GM21786 (cell line): ENCODE results near the gene NUDT1.
A peak's percentile ranks its signal among the peaks of the same experiment; 100 is the strongest.

Source experiments
- ATAC-seq: cut with Tn5 transposase; IDR thresholded peaks from one replicate; pipeline ENCODE4 v1.9.1; 2021; ENCODE audit not compliant: unreplicated experiment

The NUDT1 gene

DNA sequence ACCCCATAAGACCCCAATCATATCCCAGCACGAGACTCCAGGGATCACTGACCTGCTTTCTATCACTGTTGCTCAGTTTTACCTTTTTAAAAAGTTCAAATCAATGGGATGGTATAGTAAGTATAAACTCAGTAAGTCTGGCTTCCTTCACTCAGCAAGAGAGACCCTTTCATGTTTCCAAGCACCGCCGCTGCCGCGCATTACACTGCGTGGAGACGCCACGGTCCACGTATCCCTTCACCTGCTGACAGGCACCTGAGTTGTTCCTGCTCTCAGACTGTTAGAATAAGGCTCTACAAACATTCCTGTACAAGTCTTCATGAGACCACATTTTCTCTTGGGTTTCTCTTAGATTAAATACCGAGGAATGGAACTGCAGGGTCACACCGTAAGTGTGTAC lies 37.6 kb upstream of the NUDT1 start:
- ATAC-seq, result no peak

DNA sequence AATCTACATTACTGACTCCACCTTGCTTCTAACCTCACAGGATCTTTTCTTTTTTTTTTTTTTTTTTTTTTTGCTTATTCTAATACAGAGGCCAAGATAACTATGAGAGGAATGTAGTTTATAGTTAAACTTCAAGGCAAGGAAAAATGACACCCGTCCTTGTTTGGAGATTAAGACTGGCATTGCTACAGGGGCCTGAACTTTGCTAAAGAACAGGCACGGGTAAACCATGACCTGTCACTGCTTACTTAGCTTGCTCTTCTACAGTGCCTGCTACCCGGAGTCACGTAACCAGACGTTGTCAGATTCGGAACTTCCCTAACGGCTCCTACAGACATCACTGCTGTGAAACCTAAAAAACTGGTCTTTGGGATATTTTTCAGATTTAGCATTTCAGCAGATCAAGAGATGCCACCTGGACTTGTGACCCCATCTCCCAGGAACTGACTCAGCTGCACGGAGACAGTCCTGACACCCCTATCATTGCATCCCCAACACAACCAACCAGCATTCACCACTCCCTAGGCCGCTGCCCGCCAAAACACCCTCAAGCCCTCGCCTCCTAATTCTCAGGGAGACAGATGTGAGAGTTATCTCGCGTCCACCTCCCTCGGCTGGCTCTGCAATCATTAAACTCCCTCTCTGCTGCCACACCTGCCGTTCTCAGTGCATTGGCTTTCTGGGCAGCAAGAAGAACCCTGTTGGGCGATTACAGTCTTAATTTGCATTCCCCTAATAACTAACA lies 36.8 kb upstream of the NUDT1 start:
- ATAC-seq, result no peak

DNA sequence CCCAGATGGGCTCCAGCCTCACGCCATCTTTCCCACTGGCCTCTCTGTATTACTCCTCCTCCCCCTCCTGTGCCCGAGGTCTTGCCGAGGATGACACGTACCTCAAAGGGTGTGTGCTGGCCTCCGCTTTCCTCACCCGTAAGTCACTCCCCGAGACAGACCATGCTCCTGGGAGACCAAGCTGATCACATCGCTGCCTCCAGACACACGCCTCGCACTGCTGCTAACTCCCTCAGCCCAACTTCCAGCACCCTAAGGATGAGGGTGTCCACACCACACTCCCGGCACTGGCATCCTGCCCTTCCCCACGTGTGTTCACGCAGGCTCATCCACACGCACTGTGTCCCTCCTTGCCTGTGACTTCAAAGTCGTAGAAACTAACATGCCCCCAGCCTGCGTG lies 33.3 kb upstream of the NUDT1 start:
- no peak for ATAC-seq

DNA sequence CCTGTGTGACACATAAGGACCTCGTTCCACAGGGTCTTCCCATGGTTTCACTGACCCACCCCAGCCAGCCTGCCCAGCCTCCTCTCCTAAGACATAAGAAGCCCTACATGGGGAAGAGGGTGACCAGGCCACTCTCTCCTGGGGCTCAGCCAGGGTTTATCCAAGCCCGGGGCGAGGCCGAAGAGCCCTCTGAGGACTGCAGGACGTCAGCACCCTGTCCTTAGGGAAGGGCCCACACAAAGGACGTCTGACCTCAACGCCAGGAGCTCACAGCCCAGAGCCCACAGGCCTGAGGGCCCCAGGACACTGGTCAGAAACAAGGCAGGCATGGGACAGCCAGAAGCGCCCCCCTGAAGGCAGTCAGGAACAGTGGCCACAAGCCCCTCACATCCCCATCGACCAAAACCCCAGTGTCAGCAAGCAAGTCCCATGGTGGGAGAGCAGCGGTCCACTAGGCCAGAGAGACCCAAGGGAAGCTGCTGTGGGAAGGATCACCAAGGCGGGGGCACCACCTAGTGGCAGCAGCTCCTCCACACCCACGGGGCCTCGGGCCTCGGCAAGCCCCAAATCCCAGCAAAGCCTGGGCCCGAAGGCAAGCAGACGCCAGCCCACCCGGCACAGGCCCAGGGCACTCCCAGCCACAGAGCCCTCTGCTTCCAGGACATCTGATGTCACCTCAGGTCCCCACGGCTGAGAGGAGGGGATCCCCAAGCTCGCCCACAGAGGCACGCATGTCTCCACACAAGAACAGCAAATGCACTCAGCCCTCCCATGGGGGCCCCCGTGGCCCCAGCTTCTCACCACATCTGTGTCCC lies 32.7 kb upstream of the NUDT1 start:
- ATAC-seq, result peak; percentile 63

DNA sequence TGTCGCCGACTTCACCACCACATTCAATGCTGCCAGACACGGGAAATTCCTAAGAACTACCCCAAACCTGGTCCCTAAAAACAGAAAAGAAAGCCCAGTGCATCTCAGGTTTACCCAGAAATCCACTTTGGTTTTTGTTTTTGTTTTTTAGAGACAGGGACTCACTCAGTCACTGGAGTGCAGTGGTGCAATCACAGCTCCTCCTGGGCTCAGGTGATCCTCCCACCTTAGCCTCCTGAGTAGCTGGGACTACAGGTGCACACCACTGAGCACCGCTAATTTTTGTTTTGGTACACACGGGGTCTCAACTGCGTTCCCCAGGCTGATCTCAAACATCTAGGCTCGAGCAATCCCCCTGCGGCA lies 32.1 kb upstream of the NUDT1 start:
- ATAC-seq, result no peak

DNA sequence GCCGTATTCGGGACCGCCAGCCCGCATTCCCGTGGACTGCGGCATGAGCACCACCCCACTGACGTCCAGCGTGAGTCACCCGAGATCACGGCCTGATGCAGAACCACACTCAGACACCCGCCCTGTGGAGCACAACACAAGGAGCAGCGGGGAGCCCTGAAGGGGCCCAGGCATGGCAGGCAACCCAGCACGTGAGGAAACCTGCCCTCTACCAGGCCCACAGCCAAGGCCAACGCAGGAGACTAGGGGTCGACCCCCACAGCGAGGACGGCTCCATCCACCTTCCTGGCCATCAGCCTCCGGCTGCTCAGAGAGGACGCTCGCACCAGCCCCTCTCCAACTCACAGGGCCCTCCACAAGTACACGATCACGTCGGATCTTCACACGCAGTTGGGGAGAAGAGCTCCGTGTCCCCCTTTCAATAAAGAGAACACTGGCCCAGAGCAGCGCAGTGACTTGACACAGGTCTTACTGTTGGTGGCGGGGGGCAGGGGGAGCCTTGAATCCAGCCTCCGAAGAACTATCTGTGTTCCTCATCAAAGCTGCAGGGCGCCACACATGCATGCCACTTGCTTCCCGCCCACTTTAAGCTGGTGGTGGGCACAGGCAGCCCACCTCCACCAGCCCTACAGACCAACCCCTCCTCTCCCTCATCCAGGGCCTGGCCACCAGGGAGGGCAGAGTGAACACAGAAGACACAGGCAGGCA lies 31.3 kb upstream of the NUDT1 start:
- ATAC-seq, result no peak

DNA sequence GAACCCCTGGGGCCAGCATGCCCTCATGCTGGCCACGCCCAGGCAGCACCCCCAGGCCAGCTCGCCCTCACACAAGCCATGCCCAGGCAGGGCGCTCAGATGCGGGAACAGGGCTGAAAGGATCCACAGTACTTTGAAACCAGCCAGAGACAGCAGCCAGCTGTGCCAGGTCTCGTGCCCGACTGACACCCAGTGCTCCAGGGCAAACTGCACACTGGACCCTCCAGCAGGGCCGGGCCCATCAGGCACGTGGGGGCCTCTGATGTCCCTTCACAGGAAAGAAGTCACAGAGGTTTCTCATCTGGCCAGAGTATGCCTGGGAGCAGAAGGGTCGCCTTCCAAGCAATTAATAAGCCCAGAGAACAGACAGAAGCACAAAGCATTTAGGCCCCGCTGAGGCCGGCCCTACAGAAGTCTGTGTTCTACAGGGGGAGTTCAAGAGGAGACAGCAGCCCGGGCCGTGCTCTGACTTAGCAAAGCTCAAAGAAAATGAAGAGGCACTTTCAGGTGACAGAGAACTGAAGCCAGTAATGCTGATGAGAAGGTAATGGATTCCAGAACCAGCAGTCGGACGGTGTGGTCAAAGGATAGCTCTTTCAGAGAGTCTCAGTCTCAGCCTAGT lies 30.7 kb upstream of the NUDT1 start:
- no peak for ATAC-seq

DNA sequence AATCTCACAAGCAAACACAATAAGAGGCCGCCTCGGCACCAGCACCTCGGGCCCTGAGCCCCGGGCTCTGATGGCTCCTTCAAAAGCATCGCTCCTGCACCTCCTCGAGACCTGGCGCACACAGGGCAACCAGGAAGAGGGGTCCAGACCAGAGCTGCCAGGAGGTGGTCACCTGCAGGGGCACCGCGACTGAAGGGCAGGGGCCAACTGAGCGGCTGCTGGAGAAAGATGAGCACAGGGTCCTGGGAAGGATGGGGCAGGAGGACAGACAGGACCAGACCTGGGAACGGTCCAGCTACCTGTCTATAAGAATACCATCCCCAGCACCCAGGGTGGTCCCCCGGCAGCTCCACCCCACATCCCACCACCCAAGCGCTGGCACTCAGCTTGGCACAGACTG lies 30.1 kb upstream of the NUDT1 start:
- ATAC-seq, result no peak

DNA sequence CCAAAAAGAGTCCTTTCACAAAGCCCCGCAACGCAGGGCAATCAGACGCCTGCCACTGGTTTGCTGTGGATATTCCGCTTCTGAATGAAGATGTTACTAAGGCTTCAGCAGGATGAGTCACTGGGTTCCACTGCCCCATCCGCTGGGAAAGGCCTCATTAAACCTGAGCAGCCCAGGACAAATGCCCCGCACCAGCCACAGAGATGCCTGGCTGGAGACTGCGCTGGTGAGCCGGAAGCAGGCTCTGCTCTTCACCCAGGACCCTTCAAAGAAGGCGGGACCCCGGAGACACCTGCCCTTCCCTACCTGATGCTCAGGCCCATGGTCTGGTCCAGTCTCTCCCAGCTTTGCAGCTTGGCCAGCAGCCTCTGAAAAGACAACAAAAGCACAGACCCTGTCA lies 29.1 kb upstream of the NUDT1 start:
- no peak for ATAC-seq

DNA sequence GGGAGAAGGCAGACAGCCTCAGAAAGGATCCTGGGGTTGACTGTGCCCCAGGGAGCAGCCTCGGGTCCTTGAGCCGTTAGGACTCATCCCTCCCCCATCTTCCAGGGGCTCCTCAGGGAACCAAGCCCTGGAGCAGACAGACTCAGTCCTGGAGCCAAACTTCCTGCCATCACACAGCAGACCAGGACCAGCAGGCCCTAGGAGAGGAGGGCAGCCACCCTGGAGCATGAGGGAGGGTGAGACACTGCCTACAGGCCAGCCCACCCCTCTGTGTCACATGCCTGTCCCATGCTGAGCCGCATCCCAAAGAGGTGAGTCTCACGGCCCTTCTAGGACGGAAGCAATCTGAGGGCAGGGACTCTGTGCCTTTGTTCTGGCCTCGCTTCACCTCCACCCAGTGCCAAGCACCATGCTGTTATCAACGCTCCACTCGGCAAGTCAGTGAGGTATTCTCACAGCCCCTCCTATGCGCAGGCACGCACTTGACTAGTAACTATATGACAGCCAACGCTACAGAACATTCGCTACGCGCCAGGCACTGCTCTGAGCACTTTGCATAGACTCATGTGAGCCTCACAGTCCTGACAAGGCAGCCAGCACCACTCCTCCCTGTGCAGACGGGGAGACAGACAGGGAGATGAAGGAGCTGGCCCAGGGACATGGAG lies 28.3 kb upstream of the NUDT1 start:
- no peak for ATAC-seq

DNA sequence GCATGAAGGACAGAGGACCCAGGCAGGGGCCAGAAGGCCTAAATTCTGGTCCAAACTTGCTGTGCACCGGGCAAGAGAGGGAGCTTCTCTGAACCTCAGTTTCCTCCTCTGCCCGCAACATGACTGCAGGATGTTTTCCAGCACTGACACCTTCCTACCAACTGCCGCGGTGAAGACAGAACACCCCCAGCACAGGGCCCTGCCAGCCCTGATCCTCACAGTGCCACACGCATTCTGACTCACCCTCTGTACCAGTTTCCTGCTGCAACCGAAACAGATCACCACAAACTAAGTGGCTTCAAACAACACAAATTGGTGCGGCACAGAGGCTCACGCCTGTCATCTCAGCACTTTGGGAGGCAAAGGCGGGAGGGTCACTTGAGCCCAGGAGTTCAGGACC lies 27.4 kb upstream of the NUDT1 start:
- no peak for ATAC-seq

DNA sequence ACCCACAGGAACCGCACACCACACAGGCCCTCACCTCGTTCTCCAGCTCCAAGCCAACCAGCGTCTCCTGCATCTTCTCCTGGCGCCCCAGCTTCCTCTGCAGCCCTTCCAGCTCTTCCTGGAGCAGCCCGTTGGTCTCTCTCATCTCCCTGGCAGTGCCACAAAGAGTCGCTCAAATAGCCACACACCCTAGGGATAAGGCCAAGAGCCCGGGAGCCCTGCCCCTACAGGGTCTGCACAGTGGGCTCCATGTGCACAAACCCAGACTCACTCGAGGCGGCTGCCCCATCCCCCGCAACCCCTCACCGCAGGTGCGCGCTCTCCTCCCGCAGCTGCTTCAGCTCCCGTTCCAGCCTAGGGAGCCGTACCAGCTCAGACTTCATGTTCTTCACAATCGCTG lies 26.2 kb upstream of the NUDT1 start:
- ATAC-seq, result no peak

DNA sequence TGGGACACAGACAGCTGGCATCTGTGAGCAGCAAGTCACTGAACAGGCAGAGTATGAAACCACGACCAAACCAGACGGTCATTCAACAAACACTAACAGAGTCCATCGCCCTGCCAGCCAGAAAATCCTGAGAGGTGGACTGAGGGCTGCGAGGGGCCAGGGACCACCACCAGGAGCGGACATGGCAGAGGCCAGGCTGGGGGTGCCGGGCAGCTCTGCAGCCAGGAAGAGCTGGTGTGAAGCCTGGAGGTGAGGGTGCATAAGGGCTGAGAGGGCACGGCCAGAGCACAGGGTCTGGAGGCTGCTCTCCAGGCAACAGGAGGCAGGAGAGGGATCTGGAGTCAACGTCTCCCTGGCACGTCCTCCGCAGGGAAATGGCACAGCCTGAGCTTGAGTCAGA lies 24.8 kb upstream of the NUDT1 start:
- ATAC-seq, result no peak

DNA sequence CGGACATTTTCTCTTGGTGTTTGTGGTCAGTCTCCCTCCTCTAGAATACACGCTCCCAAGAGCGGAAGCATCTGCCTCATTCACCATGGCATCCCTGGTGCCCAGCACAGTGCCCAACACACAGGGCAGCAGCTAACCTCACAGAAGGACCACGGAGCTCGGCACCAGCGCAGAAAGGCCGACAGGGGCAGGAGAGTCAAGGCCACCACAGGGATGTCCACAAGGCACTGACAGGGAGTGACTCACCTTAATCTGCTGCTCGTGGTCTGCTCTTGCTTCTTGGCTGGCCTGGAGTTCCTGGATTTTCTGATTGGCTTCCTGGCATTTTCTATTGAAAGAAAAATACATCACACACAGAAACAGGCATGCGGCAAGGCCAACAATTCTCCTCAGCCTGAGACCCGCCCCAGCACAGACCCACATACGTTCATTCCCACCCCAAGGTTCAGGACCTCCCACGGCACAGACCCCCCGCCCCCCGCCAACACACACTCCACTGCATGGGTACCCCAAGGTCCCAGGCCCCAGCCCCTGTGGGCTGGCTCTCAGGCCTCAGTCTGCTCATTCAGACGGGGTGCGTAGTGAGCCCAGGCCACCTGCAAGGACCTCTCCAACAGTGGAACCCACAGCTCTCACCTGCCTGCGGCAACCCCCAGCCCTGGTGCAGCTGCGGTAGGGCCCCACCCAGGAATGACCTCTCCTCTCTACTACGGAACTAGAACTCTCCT lies 24.1 kb upstream of the NUDT1 start:
- ATAC-seq, result no peak

DNA sequence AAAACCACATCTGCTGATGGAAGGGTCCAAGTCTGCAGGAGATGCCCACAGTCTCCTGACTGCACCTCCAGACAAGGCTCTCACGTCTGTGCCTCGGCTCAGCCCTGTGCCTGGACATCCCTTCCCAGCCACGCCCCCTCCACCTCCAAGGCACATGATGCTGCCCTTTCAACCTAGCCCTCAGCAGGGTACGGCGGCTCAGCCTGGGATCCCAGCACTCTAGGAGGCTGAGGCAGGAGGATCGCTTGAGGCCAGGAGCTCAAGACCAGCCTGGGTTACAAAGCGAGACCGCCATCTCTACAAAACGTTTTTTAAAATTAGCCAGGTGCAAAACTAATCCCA lies 23.6 kb upstream of the NUDT1 start:
- no peak for ATAC-seq

DNA sequence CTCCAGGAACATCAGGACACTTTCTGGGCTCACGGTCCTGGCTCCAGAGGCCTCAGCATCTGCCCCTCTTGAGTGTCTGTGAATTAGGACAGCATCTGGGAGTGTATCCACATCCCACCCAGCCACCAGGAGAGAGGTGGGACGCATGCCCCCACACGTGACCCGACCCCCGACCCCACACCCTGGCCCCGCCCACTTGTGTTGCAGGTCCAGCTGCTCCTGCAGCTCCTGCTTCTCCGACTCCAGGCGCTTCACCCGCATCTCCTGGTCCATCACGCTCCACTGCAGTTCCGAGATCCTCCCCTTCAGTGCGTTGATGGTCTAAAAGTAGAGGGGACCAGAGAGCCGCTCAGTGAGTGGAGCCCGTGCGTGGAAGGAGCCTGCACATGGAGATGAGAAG lies 22.9 kb upstream of the NUDT1 start:
- ATAC-seq, result no peak

DNA sequence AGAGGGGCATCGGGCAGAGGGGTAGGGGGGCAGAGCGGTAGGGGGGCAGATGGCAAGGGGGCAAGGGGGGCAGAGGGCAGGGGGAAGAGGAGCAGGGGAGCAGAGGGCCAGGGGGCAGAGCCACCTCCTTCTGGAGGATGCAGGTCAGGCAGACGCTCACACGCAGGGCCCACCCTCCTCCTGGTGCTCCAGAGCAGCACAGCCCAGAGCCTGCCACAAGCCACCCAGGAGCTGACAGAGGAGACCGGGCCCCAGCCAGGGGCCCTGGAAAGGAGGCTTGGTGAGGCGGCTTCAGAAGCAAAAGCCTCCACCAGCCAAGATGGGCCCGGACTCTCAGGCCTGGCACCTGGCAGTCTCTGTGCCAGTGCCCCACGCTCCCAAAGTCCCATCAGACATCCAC lies 22.4 kb upstream of the NUDT1 start:
- ATAC-seq, result no peak

DNA sequence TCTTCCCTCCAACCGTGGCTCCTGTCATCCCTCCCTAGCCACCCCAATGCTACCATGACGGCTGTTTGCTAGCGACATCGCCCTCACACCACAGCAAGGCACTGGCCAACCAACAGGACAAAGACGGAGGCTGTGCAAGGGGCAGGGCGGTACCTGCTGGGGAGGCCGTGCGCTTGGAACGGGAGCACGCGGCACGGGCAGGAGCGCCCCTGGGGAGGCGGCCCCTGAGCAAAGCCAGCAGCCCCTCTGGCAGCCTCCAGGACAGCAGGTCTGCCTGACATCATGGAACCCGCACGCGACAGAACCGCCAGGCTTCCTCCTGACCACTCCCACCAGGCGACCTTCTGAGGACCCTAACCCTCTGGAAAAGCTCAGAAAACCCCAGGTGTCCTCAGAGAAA lies 22.0 kb upstream of the NUDT1 start:
- no peak for ATAC-seq

DNA sequence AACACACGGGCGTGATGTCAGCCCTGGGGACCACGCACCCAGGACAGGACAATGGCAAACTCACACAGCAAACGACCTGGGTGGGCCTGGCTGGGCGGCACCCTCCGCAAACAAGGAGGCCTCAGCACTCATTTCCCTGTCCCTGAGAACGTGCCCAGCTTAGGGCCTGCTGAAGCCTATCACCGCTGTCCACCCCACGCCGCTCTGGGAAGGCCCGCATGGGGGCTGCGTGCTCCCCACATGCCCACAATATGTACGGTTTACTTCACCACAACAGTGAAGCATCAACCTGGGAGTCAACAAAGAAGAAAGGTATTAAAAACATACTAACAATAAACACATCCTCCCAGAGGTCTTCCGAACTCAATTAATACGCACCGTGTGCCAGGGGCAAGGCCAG lies 21.5 kb upstream of the NUDT1 start:
- ATAC-seq, result no peak

DNA sequence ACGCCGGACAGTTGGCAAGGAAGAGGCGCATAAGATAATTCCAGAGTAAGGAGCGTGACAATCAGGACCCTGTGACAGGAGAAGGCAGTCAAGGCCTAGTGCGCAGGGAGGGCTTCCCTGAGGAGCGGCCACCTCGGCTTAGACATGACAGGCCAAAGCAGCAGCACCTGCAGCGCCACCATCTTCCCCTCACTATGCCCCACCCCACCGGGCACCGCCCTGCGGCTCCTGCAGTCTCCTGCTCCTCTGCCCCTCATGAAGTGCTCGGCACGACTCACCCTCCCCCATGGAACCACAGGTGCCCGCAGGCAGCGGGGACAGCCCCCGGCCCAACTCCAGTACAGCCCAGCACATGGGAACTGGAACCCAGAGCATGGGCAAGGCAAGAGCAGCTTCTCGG lies 21.1 kb upstream of the NUDT1 start:
- ATAC-seq, result no peak

DNA sequence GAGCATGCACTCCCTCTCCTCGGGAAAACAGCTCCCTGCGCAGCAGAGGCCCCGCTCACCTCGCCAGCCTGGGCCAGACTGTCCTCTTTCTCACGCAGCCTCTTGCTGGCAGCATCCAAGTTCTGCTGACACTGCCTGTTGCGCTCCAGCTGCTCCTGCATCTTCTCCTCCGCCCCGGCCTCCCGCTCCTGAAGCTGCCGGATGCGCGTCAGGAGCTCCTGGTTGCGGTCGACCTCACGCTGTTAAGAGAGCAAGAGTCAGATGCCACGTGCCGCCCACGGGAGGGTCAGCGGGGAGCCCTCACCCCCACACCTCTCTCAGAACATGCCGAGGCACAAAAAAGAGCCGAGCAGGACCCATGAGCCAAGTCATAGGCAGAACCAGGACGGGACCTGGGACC lies 19.5 kb upstream of the NUDT1 start:
- no peak for ATAC-seq
